ENCODE data around the gene TAGAP.
"Not testable (repeated sequence)": the region's sequence is repeated elsewhere in the genome, so short reads cannot be mapped to it uniquely, and the experiment has no call there.

DNA sequence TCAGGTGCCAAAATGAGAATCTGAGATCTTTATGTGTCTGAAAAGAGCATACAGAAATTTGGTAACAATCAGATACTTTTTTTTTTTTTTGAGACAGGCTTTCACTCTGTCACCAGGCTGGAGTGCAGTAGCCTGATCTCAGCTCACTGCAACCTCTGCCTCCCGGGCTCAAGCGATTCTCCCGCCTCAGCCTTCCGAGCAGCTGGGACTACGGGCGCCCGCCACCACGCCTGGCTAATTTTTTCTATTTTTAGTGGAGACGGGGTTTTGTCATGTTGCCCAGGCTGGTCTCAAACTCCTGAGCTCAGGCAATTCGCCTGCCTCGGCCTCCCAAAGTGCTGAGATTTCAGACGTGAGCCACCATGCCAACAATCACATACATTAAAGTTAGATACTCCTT is 6.5 kb downstream of the TAGAP start:
- TF ChIP-seq MAFK (IDR thresholded peaks at IDR 0.05; ENCODE audit: low read length); PCBP1 (IDR thresholded peaks at IDR 0.05; ENCODE audit: low read depth, low read length, poor library complexity, severe bottlenecking); ELF1 (tag; IDR thresholded peaks at IDR 0.05); PHF20 (IDR thresholded peaks at IDR 0.05; ENCODE audit: partially characterized antibody); LARP7 (IDR thresholded peaks at IDR 0.05); WHSC1 (IDR thresholded peaks at IDR 0.05; ENCODE audit: low read length); CHD2 (IDR thresholded peaks at IDR 0.05; ENCODE audit: low read depth, low read length); SMARCA4 (IDR thresholded peaks at IDR 0.05): not testable (repeated sequence)
- TF ChIP-seq, protein P1, sequence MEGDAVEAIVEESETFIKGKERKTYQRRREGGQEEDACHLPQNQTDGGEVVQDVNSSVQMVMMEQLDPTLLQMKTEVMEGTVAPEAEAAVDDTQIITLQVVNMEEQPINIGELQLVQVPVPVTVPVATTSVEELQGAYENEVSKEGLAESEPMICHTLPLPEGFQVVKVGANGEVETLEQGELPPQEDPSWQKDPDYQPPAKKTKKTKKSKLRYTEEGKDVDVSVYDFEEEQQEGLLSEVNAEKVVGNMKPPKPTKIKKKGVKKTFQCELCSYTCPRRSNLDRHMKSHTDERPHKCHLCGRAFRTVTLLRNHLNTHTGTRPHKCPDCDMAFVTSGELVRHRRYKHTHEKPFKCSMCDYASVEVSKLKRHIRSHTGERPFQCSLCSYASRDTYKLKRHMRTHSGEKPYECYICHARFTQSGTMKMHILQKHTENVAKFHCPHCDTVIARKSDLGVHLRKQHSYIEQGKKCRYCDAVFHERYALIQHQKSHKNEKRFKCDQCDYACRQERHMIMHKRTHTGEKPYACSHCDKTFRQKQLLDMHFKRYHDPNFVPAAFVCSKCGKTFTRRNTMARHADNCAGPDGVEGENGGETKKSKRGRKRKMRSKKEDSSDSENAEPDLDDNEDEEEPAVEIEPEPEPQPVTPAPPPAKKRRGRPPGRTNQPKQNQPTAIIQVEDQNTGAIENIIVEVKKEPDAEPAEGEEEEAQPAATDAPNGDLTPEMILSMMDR (IDR thresholded peaks at IDR 0.05 in 2 of 3, conservative IDR thresholded peaks at IDR 0.05 in 1 of 3; ENCODE audit: insufficient read depth in 2 of 3, low read depth in 1 of 3, low read length in 3 of 3) = not testable (repeated sequence)
